Astrocyte (in vitro differentiated cells and primary cell): Measurements from ENCODE around the gene DBT. TPM values are rescaled to one million over a fixed set of nuclear protein-coding genes. Genes with fewer than 3 reads are reported as not detected.

Experiments used
- DNase-seq: peaks from one replicate; pipeline ENCODE4 v3.0.0-alpha.2; 2010; ENCODE audit warnings: low read depth
- FAIRE-seq: peaks from 2 replicates; lab custom pipeline; 2011; peaks lifted over from hg19 to GRCh38; lab: Jason Lieb, UNC
- H2AFZ ChIP-seq: 2 replicates; pipeline ENCODE4 v1.6.0; 2012; ENCODE audit warnings: low read depth, low read length, inconsistent platforms
- H3K27ac ChIP-seq: 2 replicates; pipeline ENCODE4 v1.5.1; 2011; ENCODE audit warnings: low read depth, low read length, inconsistent platforms
- H3K27me3 ChIP-seq: 2 replicates; pipeline ENCODE4 v1.6.0; 2011; ENCODE audit warnings: low read length, inconsistent platforms; ENCODE audit not compliant: insufficient read depth
- H3K36me3 ChIP-seq: 2 replicates; pipeline ENCODE4 v1.5.1; 2011; ENCODE audit warnings: low read length, inconsistent platforms; ENCODE audit not compliant: insufficient read depth
- H3K4me1 ChIP-seq: 2 replicates; pipeline ENCODE4 v1.5.1; 2011; ENCODE audit warnings: low read length, inconsistent platforms; ENCODE audit not compliant: insufficient read depth
- H3K4me2 ChIP-seq: 2 replicates; pipeline ENCODE4 v1.6.0; 2012; ENCODE audit warnings: low read length, inconsistent platforms
- H3K4me3 ChIP-seq: 2 replicates; pipeline ENCODE4 v1.5.1; 2011; ENCODE audit warnings: low read depth, mild to moderate bottlenecking, low read length, inconsistent platforms; ENCODE audit not compliant: insufficient read depth
- H3K79me2 ChIP-seq: 2 replicates; pipeline ENCODE4 v1.6.0; 2012; ENCODE audit warnings: mild to moderate bottlenecking, low read length, inconsistent platforms; ENCODE audit not compliant: insufficient read depth
- H3K9ac ChIP-seq: 2 replicates; pipeline ENCODE4 v1.6.0; 2012; ENCODE audit warnings: mild to moderate bottlenecking, low read length, inconsistent platforms
- H3K9me3 ChIP-seq: 2 replicates; pipeline ENCODE4 v1.5.1; 2012; ENCODE audit warnings: low read depth, mild to moderate bottlenecking, low read length, inconsistent platforms; ENCODE audit not compliant: insufficient read depth
- H4K20me1 ChIP-seq: 2 replicates; pipeline ENCODE4 v1.6.0; 2012; ENCODE audit warnings: low read length, inconsistent platforms; ENCODE audit not compliant: insufficient read depth
- H3K27ac Mint-ChIP-seq: one replicate; pipeline ENCODE4 v1.8.0; 2021; ENCODE audit warnings: mild to moderate bottlenecking, mixed read lengths; ENCODE audit not compliant: unreplicated experiment
- H3K27me3 Mint-ChIP-seq: one replicate; pipeline ENCODE4 v1.8.0; 2021; ENCODE audit warnings: low read depth, mixed read lengths; ENCODE audit not compliant: unreplicated experiment
- H3K36me3 Mint-ChIP-seq: one replicate; pipeline ENCODE4 v1.8.0; 2021; ENCODE audit warnings: low read depth, mixed read lengths; ENCODE audit not compliant: unreplicated experiment
- H3K4me1 Mint-ChIP-seq: one replicate; pipeline ENCODE4 v1.8.0; 2021; ENCODE audit warnings: low read depth, mixed read lengths; ENCODE audit not compliant: unreplicated experiment
- H3K4me3 Mint-ChIP-seq: one replicate; pipeline ENCODE4 v1.8.0; 2021; ENCODE audit warnings: mild to moderate bottlenecking, moderate library complexity, mixed read lengths; ENCODE audit not compliant: unreplicated experiment
- H3K9me3 Mint-ChIP-seq: one replicate; pipeline ENCODE4 v1.8.0; 2021; ENCODE audit warnings: mild to moderate bottlenecking, mixed read lengths; ENCODE audit not compliant: unreplicated experiment
- CTCF ChIP-seq: IDR thresholded peaks from 2 replicates; pipeline ENCODE4 v1.5.1; 2011; ENCODE audit warnings: low read depth, mild to moderate bottlenecking, inconsistent platforms, low read length, moderate library complexity; ENCODE audit not compliant: insufficient read depth
- EZH2 ChIP-seq: IDR thresholded peaks from 2 replicates; pipeline ENCODE4 v1.6.1; 2012; ENCODE audit warnings: mild to moderate bottlenecking, low read length, inconsistent platforms; ENCODE audit not compliant: insufficient read depth
- total RNA-seq: library from RNA; stranded (reverse); gene quantifications from 2 replicates; pipeline ENCODE4 v1.2.1, GENCODE V29; 2021

The DBT gene
- total RNA-seq, 1 donor from 2014 or later = 14.2 TPM

- Histone ChIP-seq H3K9me3 (no peaks in the 10 kb centered on the region), H3K9ac (no peak overlapping the region), H3K4me2 (no peak overlapping the region), H3K27ac (no peak overlapping the region), H3K36me3 (peaks cover under 1% of the 10 kb centered on the region), H4K20me1 (no peaks in the 10 kb centered on the region), H3K4me1 (no peaks in the 10 kb centered on the region), H2AFZ (no peak overlapping the region), H3K79me2 (no peaks in the 10 kb centered on the region), H3K4me3 (no peak overlapping the region), H3K27me3 (peaks cover 2% of the 10 kb centered on the region)
- H3K9me3 Mint-ChIP-seq = no peaks in the 10 kb centered on the region
- H3K4me3 Mint-ChIP-seq = no peak overlapping the region
- no peaks in the 10 kb centered on the region for H3K36me3 Mint-ChIP-seq
- TF ChIP-seq CTCF = no peak
- no peak for TF ChIP-seq EZH2
- no peak for FAIRE-seq
- H3K27ac Mint-ChIP-seq = no peak overlapping the region
- H3K27me3 Mint-ChIP-seq = no peaks in the 10 kb centered on the region
- H3K4me1 Mint-ChIP-seq = no peaks in the 10 kb centered on the region
- DNase-seq = no peak
Observed at GRCh38 chr1:100296140-100296539, 46.5 kb upstream of the DBT start.

- H3K4me3 ChIP-seq = no peak overlapping the region
- no peaks in the 10 kb centered on the region for H3K9me3 ChIP-seq
- FAIRE-seq = peak; percentile 43
- Mint-ChIP-seq H3K27ac (no peak overlapping the region), H3K9me3 (no peaks in the 10 kb centered on the region), H3K27me3 (no peaks in the 10 kb centered on the region), H3K36me3 (no peaks in the 10 kb centered on the region), H3K4me1 (no peaks in the 10 kb centered on the region), H3K4me3 (no peak overlapping the region)
- no peak overlapping the region for H3K27ac ChIP-seq
- H3K9ac ChIP-seq = no peak overlapping the region
- no peaks in the 10 kb centered on the region for H3K79me2 ChIP-seq
- peaks cover 8% of the 10 kb centered on the region for H3K36me3 ChIP-seq
- H3K4me1 ChIP-seq = no peaks in the 10 kb centered on the region
- H4K20me1 ChIP-seq = no peaks in the 10 kb centered on the region
- TF ChIP-seq EZH2 (no peak), CTCF (no peak)
- H2AFZ ChIP-seq = no peak overlapping the region
- H3K4me2 ChIP-seq = no peak overlapping the region
- H3K27me3 ChIP-seq = no peaks in the 10 kb centered on the region
- peak; percentile 36 for DNase-seq
Observed at GRCh38 chr1:100292711-100293110, 43.1 kb upstream of the DBT start.

- Histone ChIP-seq H3K27ac (no peak overlapping the region), H3K9me3 (no peaks in the 10 kb centered on the region), H3K4me2 (no peak overlapping the region), H2AFZ (no peak overlapping the region), H3K27me3 (no peaks in the 10 kb centered on the region), H3K4me1 (no peaks in the 10 kb centered on the region), H3K4me3 (no peak overlapping the region), H3K79me2 (no peaks in the 10 kb centered on the region), H3K36me3 (peaks cover 19% of the 10 kb centered on the region), H3K9ac (no peak overlapping the region), H4K20me1 (no peaks in the 10 kb centered on the region)
- no peaks in the 10 kb centered on the region for H3K4me1 Mint-ChIP-seq
- no peak for DNase-seq
- H3K27ac Mint-ChIP-seq = no peak overlapping the region
- TF ChIP-seq EZH2 = no peak
- no peak for TF ChIP-seq CTCF
- no peak overlapping the region for H3K4me3 Mint-ChIP-seq
- no peaks in the 10 kb centered on the region for H3K27me3 Mint-ChIP-seq
- no peak for FAIRE-seq
- peaks cover 4% of the 10 kb centered on the region for H3K36me3 Mint-ChIP-seq
- no peaks in the 10 kb centered on the region for H3K9me3 Mint-ChIP-seq
Observed at GRCh38 chr1:100290291-100290690, 40.7 kb upstream of the DBT start.
